Measurements from ENCODE around the gene AGPAT4.
"Not testable (repeated sequence)": the region's sequence is repeated elsewhere in the genome, so short reads cannot be mapped to it uniquely, and the experiment has no call there.

The AGPAT4 gene

DNA sequence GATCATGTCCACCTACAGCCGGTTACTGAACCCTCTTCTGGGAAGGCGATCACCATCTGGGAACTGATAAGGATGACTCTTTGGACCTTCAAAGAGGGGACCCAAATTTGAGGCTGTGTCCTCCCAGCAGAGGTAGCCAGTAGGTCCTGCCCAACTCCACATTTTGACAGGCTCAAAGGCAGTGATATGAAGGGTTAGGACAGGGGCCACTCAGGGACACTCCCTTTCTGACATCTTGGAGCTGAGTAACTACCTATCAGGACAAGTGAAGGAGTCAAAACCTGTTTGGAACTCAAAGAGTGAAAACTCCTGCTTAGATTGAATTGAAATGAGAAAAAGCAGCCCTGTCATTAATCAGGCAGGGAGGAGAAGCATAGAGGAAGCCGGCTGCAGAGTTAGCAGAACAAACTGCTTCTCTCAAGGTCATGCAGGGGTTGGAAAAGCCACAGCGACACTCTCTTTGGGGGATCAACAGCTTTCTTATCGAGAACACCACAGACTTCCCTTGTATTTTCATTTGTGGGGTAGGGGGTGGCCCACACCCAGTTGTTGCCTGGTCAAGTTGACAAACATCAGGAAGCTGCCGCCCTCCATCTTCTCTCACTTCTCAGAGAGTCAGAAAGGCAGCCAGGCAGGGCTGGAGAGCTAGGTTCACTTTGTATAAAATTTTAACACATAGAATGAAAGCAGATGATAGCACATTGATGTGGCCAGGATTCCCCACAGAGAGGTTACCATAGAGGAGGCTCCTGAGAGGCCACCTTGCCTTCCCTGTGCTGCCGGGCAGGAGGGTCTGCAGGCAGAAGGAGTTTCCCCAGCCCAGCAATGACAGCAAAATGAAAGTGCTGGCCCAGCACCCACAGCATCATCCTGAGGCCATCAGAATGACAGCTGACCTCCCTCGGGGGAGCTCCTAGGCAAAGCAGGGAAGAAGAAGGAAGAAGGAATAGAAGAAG is 47.6 kb downstream of the AGPAT4 start:
- DNase-seq: no peak

DNA sequence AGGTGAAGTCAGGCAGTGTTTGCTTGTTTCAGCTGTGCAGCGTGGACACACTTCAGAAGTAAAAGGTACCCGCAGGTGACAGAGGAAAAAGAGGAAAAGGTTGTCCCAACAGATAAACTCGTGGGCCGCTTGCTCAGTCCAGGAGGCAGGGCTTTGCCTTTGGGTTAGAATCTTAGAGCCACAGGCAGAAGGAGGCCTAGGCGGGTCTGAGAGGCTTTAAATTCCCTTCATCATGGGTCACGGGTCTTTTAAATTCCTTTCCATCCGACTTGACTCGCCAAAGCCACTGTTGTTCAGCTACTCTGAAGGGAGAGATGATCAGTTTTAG is 48.2 kb downstream of the AGPAT4 start:
- no peak for DNase-seq

DNA sequence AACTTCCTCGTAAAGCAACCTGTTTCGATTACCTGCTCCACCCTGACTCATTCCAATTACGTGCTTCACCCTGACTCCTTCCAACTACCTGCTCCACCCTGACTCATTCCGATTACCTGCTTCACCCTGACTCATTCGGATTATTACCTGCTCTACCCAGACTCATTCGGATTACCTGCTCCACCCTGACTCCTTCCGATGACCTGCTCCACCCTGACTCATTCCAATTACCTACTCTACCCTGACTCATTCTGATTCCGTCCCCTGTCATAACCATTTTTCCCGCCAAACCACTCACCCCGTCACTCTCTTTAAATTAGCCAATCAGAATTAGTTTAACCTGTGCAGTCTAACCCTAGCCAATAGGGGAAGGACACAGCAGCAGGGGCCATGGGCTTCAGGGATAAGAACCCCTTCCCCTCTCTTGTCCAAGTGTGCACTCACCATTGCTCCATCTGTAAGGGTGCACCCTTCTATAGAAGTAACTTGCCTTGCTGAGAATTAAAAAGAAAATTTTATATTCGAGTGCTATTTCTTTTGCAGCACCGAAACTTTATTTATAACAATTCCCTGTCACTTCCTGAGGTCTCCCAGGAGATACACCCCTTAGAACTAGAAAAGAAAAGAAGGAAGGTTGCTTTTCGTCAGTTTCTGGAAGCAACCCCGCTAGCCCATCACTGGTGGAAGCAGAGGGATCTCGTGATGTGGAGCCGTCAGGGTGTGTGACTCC is 48.7 kb downstream of the AGPAT4 start:
- DNase-seq: not testable (repeated sequence)

DNA sequence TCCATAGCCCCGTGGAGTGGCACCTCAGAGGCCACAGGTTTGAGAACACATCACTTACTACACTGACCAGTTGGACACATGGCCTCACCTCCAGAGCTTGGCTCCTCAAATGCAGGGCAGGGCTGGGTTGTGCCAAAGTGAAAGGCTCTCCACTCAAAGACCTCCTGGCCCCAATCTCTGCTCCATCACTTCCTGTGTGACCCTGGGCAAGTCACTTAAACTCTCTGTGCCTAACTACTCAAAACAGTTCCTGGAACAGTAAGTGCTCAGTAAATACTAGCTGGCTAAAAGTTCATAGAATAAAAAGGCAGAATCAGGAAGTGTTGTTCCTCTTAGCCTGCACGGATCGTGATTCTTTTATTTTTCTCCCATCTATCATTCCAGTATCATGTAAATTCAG is 50.2 kb downstream of the AGPAT4 start:
- DNase-seq: no peak

DNA sequence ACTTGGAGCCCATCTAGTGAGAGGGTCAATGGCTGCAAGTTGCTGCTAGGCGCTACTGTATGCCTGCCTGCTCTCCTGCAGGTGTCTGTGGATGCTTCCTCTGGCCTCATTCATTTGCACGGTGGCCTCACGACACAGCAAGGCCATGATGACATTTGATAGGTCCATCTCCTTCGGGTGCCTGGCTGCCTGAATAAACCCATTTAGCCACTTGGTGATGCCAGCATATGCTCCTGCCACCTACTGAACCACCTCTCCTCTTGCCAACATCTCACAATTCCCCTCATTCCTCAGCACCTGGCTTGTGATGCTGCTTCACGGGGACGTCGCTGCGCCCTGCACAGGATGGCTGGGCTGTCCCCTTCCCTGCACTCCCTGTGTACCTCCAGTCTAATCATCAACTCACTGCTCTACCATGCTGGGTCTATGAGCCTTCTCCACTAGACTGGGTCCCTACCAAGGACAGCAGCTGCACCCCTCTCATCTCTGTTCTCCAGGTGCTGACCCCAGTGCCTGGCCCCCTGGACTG is 51.1 kb downstream of the AGPAT4 start:
- no peak for DNase-seq

DNA sequence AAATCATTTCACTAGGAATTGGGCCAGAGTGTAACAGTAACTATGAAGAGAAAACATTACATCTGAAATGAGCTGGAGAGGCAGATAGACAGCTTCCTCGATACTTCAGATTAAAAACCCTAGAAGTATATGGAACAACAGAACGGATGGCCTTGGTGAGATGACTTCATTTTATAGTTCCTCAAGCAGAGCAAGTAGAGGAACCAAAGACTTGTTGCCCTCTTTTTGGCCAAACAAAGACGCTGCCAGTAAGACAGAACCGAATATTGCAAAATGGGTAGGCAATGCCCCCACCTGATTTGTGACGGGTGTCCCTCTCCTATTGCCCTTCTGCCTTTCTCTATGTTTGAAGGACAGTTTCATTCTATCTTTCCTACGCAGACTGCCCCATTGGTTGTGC is 53.5 kb downstream of the AGPAT4 start:
- DNase-seq: no peak

DNA sequence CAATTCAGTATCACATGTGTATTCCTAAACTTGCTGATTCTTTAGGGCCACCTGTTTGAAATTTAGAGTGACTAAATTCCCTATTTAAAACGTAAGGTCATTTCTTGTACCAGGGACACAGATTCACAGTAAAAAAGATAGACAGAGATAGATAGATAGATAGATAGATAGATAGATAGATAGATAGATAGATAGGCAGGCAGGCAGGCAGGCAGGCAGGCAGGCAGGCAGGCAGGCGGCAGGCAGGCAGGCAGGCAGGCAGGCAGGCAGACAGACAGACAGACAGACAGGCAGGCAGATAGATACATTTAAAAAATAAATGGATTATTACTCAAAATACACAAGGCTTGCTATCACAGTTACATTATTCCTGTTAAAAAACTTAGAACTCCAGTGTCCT is 54.2 kb downstream of the AGPAT4 start:
- no peak for DNase-seq

DNA sequence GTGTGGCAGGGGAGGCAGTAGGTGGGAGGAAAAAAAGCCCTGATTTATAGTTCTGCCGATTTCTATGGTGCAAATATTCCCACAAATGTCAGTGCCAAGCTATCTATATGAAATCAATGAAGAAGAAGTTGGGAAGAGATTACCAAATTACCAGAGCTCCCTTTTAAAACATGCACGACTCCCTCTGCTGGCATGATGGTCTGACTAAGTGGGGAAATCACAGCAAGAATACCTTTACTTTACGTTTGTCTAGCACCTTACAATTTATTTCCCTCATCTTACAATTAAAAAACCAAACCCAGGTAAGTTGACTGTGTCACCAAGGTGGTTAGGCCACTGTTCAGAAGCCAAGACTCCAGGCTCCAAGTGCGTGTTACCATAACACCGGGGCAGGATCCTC is 55.6 kb downstream of the AGPAT4 start:
- no peak for DNase-seq

DNA sequence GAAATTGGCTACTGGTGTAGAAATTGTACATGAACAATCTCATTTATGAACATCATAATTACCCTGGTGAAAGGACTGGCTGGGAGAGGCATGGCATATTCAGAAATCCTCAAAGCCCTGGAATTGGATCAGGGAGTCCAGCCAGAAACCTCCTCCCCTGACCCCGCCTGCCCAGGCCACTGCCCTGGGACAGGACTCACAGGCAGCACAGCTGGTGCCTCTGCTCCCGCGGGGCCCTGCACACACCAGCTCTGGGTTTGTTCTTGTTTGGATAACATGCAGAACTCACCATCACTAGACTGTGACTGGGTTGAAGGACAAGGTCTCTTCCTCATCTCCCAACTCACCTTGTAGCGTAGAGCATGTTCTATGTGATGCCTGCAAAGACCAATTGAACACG is 56.2 kb downstream of the AGPAT4 start:
- no peak for DNase-seq

DNA sequence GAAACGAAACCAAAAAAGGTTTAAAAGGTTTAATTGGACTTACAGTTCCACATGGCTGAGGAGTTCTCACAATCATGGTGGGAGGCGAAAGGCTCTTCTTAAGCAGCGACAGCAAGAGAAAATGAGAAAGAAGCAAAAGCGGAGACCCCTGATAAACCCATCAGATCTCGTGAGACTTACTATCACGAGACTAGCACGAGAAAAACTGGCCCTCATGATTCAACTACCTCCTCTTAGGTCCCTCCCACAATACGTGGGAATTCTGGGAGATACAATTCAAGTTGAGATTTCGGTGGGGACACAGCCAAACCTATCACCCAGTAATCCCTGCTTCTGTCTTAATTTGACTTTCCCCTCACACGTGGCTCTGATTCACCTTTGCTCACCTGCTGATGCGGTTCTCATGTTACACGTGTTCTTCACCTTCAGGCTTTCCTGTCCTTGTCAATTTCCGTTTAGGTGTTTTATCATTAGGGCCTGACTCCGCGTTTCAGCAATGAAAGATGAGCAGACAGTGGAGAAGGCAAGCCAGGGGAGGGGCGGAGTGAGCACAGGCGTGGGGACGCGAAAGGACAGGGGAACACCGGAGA is 57.1 kb downstream of the AGPAT4 start:
- DNase-seq: no peak

DNA sequence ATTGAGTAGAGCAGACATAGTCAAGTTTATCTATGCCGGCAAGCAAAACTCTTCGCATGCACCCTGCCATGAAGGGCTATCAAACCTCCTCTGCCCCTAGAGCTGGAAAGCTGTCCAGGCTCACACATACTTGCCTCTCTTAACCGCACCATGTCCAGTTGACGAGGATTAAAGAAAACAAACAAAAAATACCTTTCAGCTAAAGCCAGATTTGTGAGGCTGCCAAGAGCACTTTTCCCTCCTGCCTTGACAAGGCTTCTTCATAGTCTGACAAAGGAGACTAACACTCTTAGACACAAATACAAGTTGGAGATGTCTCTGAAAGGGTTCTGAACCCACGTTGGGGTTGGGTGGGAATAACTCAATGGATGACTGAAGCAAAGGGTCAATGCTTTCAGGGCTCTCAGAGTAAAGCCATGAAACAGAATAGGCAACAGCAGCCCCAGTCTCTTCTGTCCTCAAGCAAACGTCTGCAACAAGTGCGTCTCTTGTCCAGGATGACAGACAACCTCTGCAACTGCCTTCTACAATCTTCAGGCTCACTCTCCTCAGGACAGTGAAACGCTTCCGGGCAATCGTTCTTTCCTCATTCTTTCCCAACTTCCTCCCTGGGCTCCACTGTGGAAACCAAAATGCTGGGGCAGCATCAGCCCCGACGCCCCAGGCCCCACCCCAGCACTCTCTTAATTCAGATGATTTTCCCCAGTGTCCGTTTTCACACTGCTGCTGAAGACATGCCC is 57.8 kb downstream of the AGPAT4 start:
- no peak for DNase-seq

DNA sequence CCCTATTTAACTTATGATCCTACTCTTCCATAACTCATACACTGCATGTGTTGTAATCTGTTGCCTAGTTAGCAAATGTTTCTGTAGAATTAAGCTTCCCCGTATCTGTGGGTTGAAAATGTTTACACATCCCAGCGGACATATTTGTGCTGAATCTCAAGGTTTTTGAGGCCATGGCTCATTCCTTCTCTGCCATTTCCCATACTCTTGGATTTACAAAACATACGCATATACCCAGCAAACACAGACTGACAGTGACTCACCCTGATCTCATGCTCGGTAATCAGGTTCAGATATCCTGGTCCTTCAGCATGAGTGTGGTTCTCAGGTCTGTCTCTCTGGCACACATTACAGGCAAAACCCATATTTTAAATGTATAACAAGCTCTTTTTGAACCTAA is 58.7 kb downstream of the AGPAT4 start:
- no peak for DNase-seq

DNA sequence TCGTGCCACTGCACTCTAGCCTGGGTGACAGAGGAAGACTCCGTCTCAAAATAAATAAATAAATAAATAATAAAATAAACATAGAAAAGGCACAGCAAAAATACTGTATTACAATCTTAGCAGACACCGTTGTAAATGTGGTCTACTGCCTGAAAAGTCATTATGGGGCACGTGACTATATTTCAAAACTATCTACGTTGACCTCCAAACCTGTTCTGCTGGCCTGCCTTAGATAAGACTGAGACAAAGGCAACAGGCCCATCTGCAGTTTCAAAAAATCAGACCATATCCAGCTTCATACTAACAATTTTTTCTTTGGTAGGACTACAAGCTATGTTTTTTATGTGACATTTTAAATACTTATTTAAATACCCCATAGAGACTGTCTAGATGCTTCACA is 59.1 kb downstream of the AGPAT4 start:
- DNase-seq: no peak

DNA sequence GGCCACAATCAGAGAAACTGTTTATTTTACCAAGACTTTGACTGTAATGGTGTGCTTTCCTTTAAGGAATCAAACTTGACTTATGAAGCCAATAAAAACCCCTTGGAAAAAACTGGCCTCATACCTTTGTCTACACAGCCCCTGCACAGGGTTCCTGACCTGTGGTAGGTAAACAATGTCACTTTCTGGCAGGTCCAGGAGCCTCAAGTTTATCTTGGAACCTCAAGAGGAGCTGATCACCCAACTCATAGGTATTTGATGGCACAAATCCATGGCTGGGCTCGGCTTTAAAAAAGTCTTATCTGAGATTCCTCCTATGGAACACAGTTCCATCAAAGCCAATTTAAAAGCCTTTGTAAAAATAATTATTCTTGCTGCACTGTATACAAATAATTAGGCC is 61.0 kb downstream of the AGPAT4 start:
- DNase-seq: no peak

DNA sequence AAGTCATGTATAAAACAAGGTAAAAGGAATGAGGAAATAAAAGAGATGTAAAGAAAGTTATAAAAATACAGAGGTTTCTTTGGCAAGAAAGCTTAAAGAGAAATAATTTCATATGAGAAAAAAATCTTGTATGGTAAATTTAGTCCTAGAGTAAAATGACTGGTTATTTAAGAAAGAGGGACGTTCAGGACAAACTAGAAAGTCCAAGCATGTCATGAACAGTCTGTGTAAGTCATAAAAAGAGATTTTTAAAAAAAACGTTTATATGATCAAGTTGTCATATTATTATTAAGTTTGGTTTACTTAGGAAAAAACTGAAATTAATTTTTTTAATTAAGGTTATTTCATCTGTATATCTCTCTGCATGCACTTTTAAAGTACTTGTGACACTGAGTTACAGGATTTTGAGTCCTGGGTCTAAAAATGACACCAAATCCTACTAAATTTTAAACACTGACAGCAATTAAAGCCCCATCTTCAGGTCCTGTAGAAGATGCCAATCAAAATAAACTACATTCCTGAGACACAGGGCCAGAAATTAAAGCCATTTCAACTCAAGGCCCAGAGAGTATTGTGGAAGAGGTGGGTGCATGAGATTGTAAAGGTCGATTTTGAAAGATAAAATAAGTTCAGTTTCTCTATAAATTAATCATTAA is 62.4 kb downstream of the AGPAT4 start:
- DNase-seq: no peak

DNA sequence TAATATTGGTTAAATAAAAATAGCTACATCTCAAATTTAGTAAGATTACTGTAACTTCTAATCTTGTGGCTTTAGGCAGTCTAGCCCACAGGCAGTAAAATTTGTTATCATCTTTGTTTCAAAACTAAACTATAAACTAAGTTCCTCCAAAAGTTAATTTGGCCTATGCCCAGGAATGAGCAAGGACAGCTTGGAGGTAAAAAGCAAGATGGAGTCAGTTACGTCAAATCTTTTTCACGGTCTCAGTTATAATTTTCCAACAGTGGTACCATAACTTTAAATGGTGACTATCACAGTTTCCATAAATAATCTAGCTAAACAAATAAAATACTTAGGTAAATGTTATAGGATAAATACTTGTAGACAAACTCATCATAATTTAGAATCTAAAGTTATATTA is 63.0 kb downstream of the AGPAT4 start:
- DNase-seq: no peak

DNA sequence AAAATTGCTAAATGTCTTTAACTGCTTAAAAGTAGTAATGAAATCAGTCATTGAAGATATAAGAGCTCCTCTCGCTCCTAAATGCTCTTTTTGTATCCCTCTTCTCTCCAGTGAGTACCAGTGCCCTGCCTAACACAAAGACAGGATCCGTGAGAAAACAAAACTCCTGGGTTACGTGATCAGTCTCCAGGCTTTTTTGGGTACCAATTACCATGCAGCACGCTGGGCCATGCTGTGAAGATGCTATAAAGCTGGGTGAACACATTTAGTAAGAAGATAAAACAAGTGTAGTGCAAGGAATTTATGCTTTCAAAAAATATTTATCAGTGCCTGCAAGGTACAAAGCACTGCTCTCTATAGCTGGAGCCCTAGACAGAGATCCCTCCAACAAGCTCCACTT is 66.7 kb downstream of the AGPAT4 start:
- DNase-seq: no peak

DNA sequence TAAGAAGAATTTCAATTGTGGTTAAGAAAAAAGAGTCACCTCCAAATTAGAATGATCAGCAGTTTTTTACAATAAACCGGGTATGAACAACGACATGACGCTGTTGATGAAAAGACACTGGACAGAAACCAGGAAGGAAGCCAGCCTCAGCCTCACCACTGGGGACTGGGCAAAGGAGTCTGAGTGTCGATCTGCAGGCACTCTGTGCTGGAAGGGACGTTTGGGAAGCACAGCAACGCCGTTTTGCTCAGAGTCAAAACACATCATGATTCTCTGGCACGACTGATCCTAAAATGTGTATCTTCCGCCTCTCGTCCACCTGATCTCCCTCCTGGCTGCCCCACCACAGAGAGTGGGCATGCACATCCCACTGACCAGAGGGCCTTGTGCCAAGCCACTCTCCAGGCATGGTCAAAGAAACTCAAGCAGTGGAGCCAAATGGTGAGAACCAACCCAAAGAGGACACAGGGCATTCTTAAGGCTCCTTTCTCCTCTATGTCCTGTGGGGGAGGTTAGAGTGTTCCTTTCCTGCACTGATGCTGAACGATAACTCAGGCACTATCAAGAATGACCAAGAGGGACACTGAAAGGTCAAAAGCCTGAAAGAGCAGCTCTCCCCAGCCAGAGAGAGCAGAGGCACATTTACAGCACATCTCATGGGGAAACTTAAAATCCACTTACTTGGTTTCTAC is 68.8 kb downstream of the AGPAT4 start:
- DNase-seq: no peak

DNA sequence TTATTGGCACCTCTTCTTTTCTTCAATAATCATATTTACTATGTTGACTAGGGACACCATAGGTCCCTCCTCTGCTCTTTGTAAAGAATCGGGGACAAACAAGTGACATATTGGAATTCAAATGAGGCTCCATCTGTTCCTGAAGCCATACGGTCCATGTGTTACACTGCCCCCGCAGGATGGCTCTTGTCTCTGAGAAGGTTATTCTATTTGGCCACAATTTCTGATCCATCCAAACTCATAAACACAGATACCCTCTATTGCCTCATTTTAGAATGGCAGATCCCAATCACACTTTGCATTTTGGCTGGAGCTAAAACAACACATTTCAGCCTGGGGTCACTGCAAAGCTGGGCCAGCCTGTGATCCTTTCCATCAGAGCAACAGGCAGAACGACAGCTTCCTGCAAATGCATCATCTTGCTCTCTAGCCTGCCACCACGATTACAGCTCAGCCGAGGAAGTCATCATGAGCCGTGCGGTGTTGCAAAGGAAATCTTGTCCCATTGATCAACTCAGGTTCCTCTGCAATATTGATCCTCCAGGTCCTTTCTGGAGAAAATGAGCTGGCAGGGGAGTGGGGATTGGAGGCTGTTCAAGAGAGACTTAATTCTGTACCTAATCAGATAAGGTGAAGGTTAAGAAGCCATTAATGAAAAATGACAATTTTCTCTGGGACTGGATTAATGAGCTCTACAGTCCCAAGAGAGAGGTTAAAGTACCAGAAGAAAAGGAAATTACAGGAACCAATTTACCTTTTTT is 73.1 kb downstream of the AGPAT4 start:
- DNase-seq: no peak

DNA sequence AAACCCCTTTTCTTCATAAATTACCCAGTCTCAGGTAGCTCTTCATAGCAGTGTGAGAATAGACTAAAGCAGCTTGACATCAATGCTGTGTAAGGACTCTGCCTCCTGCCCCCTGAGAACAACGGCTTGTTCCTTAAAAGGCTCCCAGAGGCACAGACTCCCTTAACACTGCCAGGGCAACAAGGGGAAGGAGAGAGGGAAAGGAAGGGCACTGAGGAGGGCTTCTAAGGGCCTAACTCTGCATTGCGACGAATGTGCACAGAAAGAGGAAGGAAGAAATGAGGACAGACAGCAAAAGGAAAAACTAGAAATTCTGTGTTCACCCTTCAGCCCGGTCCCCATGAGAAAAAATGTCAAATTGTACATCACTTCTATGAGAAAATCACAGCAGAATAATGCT is 74.0 kb downstream of the AGPAT4 start:
- DNase-seq: no peak

Measured in AML-193 (cell line).